Upper lobe of left lung (tissue), 6 donors: ENCODE measurements around the gene HELLS. TPM values are rescaled to one million over a fixed set of nuclear protein-coding genes. Genes with fewer than 3 reads are reported as not detected.
"Not testable (repeated sequence)": the region's sequence is repeated elsewhere in the genome, so short reads cannot be mapped to it uniquely, and the experiment has no call there.

Experiments used
- ATAC-seq, 2 donors: fragments of 200-7000 bp; cut with Tn5 transposase; one replicate each; pipeline ENCODE4 v1.9.1; 2022; ENCODE audit warnings: mild to moderate bottlenecking in 2 of 2, moderate library complexity in 2 of 2; ENCODE audit not compliant: low FRiP score in 2 of 2
- DNase-seq, 2 donors: peaks; one replicate each; pipeline ENCODE4 v3.0.0-alpha.2; 2019 to 2020
- H3K27ac ChIP-seq, 4 donors: fragments of 200-600 bp; sonication (generic); one replicate each; pipeline ENCODE4 v1.5.1; 2016 to 2019
- H3K27me3 ChIP-seq, 4 donors: fragments of 200-600 bp; sonication (generic); one replicate each; pipeline ENCODE4 v1.5.1; 2017 to 2019
- H3K36me3 ChIP-seq, 4 donors: fragments of 200-600 bp; sonication (generic); one replicate each; pipeline ENCODE4 v1.5.1; 2016 to 2019
- H3K4me1 ChIP-seq, 4 donors: fragments of 200-600 bp; sonication (generic); one replicate each; pipeline ENCODE4 v1.5.1; 2018 to 2019
- H3K4me3 ChIP-seq, 4 donors: fragments of 200-600 bp; sonication (generic); one replicate each; pipeline ENCODE4 v1.5.1; 2017 to 2019; ENCODE audit warnings: mild to moderate bottlenecking in 2 of 4, moderate library complexity in 1 of 4
- H3K9me3 ChIP-seq, 4 donors: fragments of 200-600 bp; sonication (generic); one replicate each; pipeline ENCODE4 v1.5.1; 2018 to 2019
- CTCF ChIP-seq, 6 experiments: fragments of 450-650 bp in 4 of 6; fragments of 200-600 bp in 2 of 6; sonication (generic) in 2 of 6; IDR thresholded peaks; one replicate each; pipeline ENCODE4 v1.5.1; 2016 to 2019; ENCODE audit warnings: antibody characterized with exemption in 6 of 6
- EP300 ChIP-seq, 4 donors: sonication (generic); formaldehyde crosslinking; IDR thresholded peaks; one replicate each; pipeline ENCODE4 v1.5.1; 2017; ENCODE audit warnings: antibody characterized with exemption in 4 of 4, control low read depth in 2 of 4
- POLR2A ChIP-seq, 4 donors: fragments of 450-650 bp; IDR thresholded peaks; one replicate each; pipeline ENCODE4 v1.5.1; 2016 to 2017; ENCODE audit warnings: antibody characterized with exemption in 4 of 4, mild to moderate bottlenecking in 2 of 4
- POLR2AphosphoS5 ChIP-seq, 2 donors: sonication (generic); formaldehyde crosslinking; IDR thresholded peaks; one replicate each; pipeline ENCODE4 v1.5.1; 2017; ENCODE audit warnings: antibody characterized with exemption in 2 of 2
- WGBS, 2 donors: methylation state at CpG; one replicate each; pipeline ENCODE4 v1.1.5; 2017 to 2018; 5-methylcytosine and 5-hydroxymethylcytosine counted together
- total RNA-seq, 6 donors: library from RNA; depleted of rRNA in 4 of 6; stranded (reverse); fragments of >200 nt in 4 of 6; gene quantifications; one replicate each; pipeline versions ENCODE4 v1.1.0 to v1.2.1, GENCODE V29; 2016 to 2021
- donor health status: DM: no; HTN: no; CAD: no; lungs with moderate emphysema.
- donor health status: DM: no; HTN: yes; CAD: no; lungs with severe emphysema.

The HELLS gene
- total RNA-seq, 6 donors from 2014 or later: 4.0 to 9.3 (median 5.9) TPM

- Histone ChIP-seq H3K9me3 (no peaks in the 10 kb centered on the region), H3K27ac (no peak overlapping the region), H3K36me3 (peaks cover 0 to 17% (median 2%) of the 10 kb centered on the region in 4 donors), H3K4me1 (no peaks in the 10 kb centered on the region), H3K27me3 (no peaks in the 10 kb centered on the region), H3K4me3 (no peak overlapping the region)
- whole genome bisulfite sequencing, 2 donors: 86 to 93% methylated on average over 5 of the region's 5 CpGs
- ATAC-seq (no peak), DNase-seq (no peak)
- no peak for TF ChIP-seq EP300 (IDR thresholded peaks at IDR 0.05)
Observed at GRCh38 chr10:94521276-94522250, 24.0 kb upstream of the HELLS start.

- DNase-seq (no peak), ATAC-seq (no peak)
- Histone ChIP-seq H3K9me3 (no peaks in the 10 kb centered on the region), H3K36me3 (peaks cover 0 to 20% (median 2%) of the 10 kb centered on the region in 4 donors), H3K27me3 (no peaks in the 10 kb centered on the region), H3K27ac (no peak overlapping the region), H3K4me3 (no peak overlapping the region), H3K4me1 (no peaks in the 10 kb centered on the region)
- 87 to 92% methylated on average over 7 of the region's 7 CpGs for WGBS, 2 donors
- TF ChIP-seq POLR2A (IDR thresholded peaks at IDR 0.05): no peak
- no peak for TF ChIP-seq EP300 (IDR thresholded peaks at IDR 0.05)
- no peak for TF ChIP-seq POLR2AphosphoS5 (IDR thresholded peaks at IDR 0.05)
- no peak for TF ChIP-seq CTCF (IDR thresholded peaks at IDR 0.05)
Observed at GRCh38 chr10:94524146-94524545, 21.4 kb upstream of the HELLS start.

GRCh38 chr10:94524711-94525110 is 20.9 kb upstream of the HELLS start:
- no peak overlapping the region for H3K4me3 ChIP-seq
- DNase-seq (no peak), ATAC-seq (no peak)
- no peak overlapping the region for H3K27ac ChIP-seq
- no peaks in the 10 kb centered on the region for H3K27me3 ChIP-seq
- H3K4me1 ChIP-seq: no peaks in the 10 kb centered on the region
- 93 to 99% methylated on average over 5 of the region's 5 CpGs for WGBS, 2 donors
- no peak for TF ChIP-seq POLR2AphosphoS5 (IDR thresholded peaks at IDR 0.05)
- TF ChIP-seq EP300 (IDR thresholded peaks at IDR 0.05): no peak
- no peak for TF ChIP-seq POLR2A (IDR thresholded peaks at IDR 0.05)
- no peak for TF ChIP-seq CTCF (IDR thresholded peaks at IDR 0.05)
- H3K9me3 ChIP-seq: no peaks in the 10 kb centered on the region
- H3K36me3 ChIP-seq: peaks cover 0 to 20% (median 2%) of the 10 kb centered on the region in 4 donors

- not testable (repeated sequence) for H3K27ac ChIP-seq, H3K4me3 ChIP-seq, H3K4me1 ChIP-seq, ATAC-seq, H3K9me3 ChIP-seq, DNase-seq, H3K27me3 ChIP-seq
- peaks cover 0 to 35% (median 1%) of the 10 kb centered on the region in 4 donors for H3K36me3 ChIP-seq
Observed at GRCh38 chr10:94531550-94531949, 14.0 kb upstream of the HELLS start.

- ATAC-seq: no peak
- Histone ChIP-seq H3K4me3 (no peak overlapping the region), H3K36me3 (peaks cover 0 to 35% (median 1%) of the 10 kb centered on the region in 4 donors), H3K4me1 (no peaks in the 10 kb centered on the region), H3K9me3 (no peaks in the 10 kb centered on the region), H3K27ac (no peak overlapping the region), H3K27me3 (no peaks in the 10 kb centered on the region)
- 80 to 94% methylated on average over 1 of the region's 1 CpG for WGBS, 2 donors
- DNase-seq: no peak
- TF ChIP-seq POLR2A (IDR thresholded peaks at IDR 0.05): no peak
- no peak for TF ChIP-seq CTCF (IDR thresholded peaks at IDR 0.05)
- no peak for TF ChIP-seq EP300 (IDR thresholded peaks at IDR 0.05)
- TF ChIP-seq POLR2AphosphoS5 (IDR thresholded peaks at IDR 0.05): no peak
Observed at GRCh38 chr10:94533027-94533426, 12.6 kb upstream of the HELLS start.

GRCh38 chr10:94542282-94542681 is 3.3 kb upstream of the HELLS start:
- H3K36me3 ChIP-seq, DNase-seq, ATAC-seq, H3K27me3 ChIP-seq, H3K4me3 ChIP-seq, H3K27ac ChIP-seq, H3K9me3 ChIP-seq: not testable (repeated sequence)
- WGBS, 2 donors: 75 to 84% methylated on average over 2 of the region's 2 CpGs
- H3K4me1 ChIP-seq: peaks cover 11 to 24% (median 13%) of the 10 kb centered on the region in 4 donors
